Measurements from ENCODE around the gene CFAP99. TPM values are rescaled to one million over a fixed set of nuclear protein-coding genes. Genes with fewer than 3 reads are reported as not detected.

CFAP99 gene
- total and polyA plus RNA-seq, 9 donors, result 0.10 to 12.9 (median 1.4) TPM; not detected in 4

GRCh38 chr4:2396781-2397368 lies 21.9 kb upstream of the CFAP99 start:
- Histone ChIP-seq H3K9me3 (no peaks in the 10 kb centered on the region), H3K27me3 (no peaks in the 10 kb centered on the region), H3K36me3 (no peaks in the 10 kb centered on the region), H3K4me3 (no peak overlapping the region), H3K27ac (no peak overlapping the region), H3K4me1 (ENCODE audit: insufficient read depth) (peaks cover 3% of the 10 kb centered on the region)
- DNase-seq, result no peak
- 81 to 83% (median 82%) methylated on average over 21 of the region's 21 CpGs for WGBS, 3 donors
- intact Hi-C loops (cut with DNase I), result no loop called here
- no peak for TF ChIP-seq EP300 (IDR thresholded peaks at IDR 0.05)
- no peak for TF ChIP-seq CTCF (IDR thresholded peaks at IDR 0.05)
- no peak for TF ChIP-seq POLR2A (IDR thresholded peaks at IDR 0.05)

- no peak overlapping the region for H3K4me3 ChIP-seq
- intact Hi-C loops (cut with DNase I), result no loop called here
- no peaks in the 10 kb centered on the region for H3K9me3 ChIP-seq
- no peak for DNase-seq
- H3K4me1 ChIP-seq (ENCODE audit: insufficient read depth), result peaks cover 5% of the 10 kb centered on the region
- no peaks in the 10 kb centered on the region for H3K36me3 ChIP-seq
- 74 to 78% (median 78%) methylated on average over 20 of the region's 20 CpGs for WGBS, 3 donors
- H3K27ac ChIP-seq, result no peak overlapping the region
- H3K27me3 ChIP-seq, result no peaks in the 10 kb centered on the region
- TF ChIP-seq POLR2A (IDR thresholded peaks at IDR 0.05), result no peak
- TF ChIP-seq CTCF (IDR thresholded peaks at IDR 0.05), result no peak
Observed at GRCh38 chr4:2397596-2398379, 21.0 kb upstream of the CFAP99 start.

- Histone ChIP-seq H3K36me3 (no peaks in the 10 kb centered on the region), H3K9me3 (no peaks in the 10 kb centered on the region), H3K27me3 (no peaks in the 10 kb centered on the region), H3K27ac (no peak overlapping the region), H3K4me3 (no peak overlapping the region), H3K4me1 (ENCODE audit: insufficient read depth) (peaks cover 5% of the 10 kb centered on the region)
- TF ChIP-seq CTCF (IDR thresholded peaks at IDR 0.05) (no peak), EP300 (IDR thresholded peaks at IDR 0.05) (no peak), POLR2A (IDR thresholded peaks at IDR 0.05) (no peak)
- 78 to 90% (median 89%) methylated on average over 10 of the region's 10 CpGs for WGBS, 3 donors
- DNase-seq, result no peak
- intact Hi-C loops (cut with DNase I), result no loop called here
Observed at GRCh38 chr4:2399216-2399615, 19.5 kb upstream of the CFAP99 start.

- WGBS, 3 donors, result 81 to 91% (median 83%) methylated on average over 17 to 28 of the region's 28 CpGs
- Histone ChIP-seq H3K4me1 (ENCODE audit: insufficient read depth) (peaks cover 5% of the 10 kb centered on the region), H3K36me3 (no peaks in the 10 kb centered on the region), H3K9me3 (no peaks in the 10 kb centered on the region), H3K27ac (no peak overlapping the region), H3K4me3 (no peak overlapping the region), H3K27me3 (no peaks in the 10 kb centered on the region)
- TF ChIP-seq CTCF (IDR thresholded peaks at IDR 0.05) (no peak), POLR2A (IDR thresholded peaks at IDR 0.05) (no peak), EP300 (IDR thresholded peaks at IDR 0.05) (no peak)
- DNase-seq, result no peak
- intact Hi-C loops (cut with DNase I), result no loop called here
Observed at GRCh38 chr4:2399631-2400190, 19.0 kb upstream of the CFAP99 start.
